SJSA1 (cell line): ENCODE data around the gene NYNRIN. TPM values are rescaled to one million over a fixed set of nuclear protein-coding genes. Genes with fewer than 3 reads are reported as not detected.

ENCODE experiments used
- DNase-seq, 2 experiments: peaks; one replicate each; pipeline ENCODE4 v3.0.0-alpha.2; 2015 to 2020; ENCODE audit warnings: low spot score in 2 of 2, low read depth in 1 of 2
- H3K27ac ChIP-seq: fragments of 250-450 bp; sonication (Bioruptor Pico); 2 replicates; pipeline ENCODE4 v1.5.1; 2020; ENCODE audit warnings: mild to moderate bottlenecking, moderate library complexity
- H3K27me3 ChIP-seq: fragments of 250-450 bp; sonication (Bioruptor Pico); replicated peaks from 2 replicates; pipeline ENCODE4 v1.5.1; 2020; ENCODE audit warnings: mild to moderate bottlenecking, moderate library complexity
- H3K36me3 ChIP-seq: fragments of 250-450 bp; sonication (Bioruptor Pico); 2 replicates; pipeline ENCODE4 v1.5.1; 2020; ENCODE audit warnings: mild to moderate bottlenecking
- H3K4me1 ChIP-seq: fragments of 250-450 bp; sonication (Bioruptor Pico); replicated peaks from 2 replicates; pipeline ENCODE4 v1.6.1; 2021; ENCODE audit warnings: mild to moderate bottlenecking
- H3K4me3 ChIP-seq: fragments of 250-450 bp; sonication (Bioruptor Pico); 2 replicates; pipeline ENCODE4 v1.5.1; 2020; ENCODE audit warnings: mild to moderate bottlenecking
- H3K9me3 ChIP-seq: fragments of 250-450 bp; sonication (Bioruptor Pico); replicated peaks from 2 replicates; pipeline ENCODE4 v1.5.1; 2020; ENCODE audit warnings: mild to moderate bottlenecking
- total RNA-seq: library from RNA; depleted of rRNA; stranded (reverse); fragments of >200 nt; shearing (Covaris generic); gene quantifications from 2 replicates; pipeline ENCODE4 v1.2.3, GENCODE V29; 2014

Gene NYNRIN
- total RNA-seq, 1 experiment from 2014 or later = 0.87 TPM

DNA sequence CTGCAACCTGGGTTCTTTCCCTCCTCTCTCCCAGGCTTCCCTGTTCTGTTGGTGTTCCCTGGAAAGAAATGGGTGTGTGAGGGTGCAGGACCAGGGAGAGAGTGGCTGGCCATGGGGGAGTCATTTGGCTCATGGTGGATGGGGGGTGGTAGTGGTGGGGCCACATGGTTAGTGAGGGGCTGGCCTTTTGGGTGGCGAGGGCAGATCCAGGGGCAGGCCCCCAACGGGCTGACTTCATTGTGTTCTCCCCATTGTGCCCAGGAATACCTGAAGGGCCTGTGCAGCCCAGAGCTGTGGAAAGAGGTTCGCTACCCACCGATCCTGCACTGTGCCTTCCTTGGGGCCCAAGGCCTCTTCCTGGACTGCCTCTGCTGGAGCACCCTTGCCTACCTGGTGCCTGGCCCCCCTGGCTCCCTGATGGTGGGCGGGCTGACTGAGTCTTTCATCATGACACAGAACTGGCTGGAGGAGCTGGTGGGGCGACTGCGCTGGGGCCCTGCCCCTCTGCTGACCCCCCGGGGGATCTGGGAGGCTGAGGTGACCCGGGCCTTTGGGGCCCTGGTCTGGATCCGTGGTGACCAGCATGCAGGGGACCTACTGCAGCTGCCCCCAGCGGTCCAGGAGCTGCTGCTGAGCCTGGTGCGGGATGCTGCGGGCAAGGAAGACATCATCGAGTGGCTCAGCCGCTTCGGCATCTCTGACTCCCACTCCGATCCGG, 9.0 kb downstream of the NYNRIN start:
- H3K36me3 ChIP-seq = no peaks in the 10 kb centered on the region
- H3K27me3 ChIP-seq = no peaks in the 10 kb centered on the region
- H3K4me1 ChIP-seq = peaks cover 7% of the 10 kb centered on the region
- no peak for DNase-seq
- H3K4me3 ChIP-seq = no peak overlapping the region
- no peak overlapping the region for H3K27ac ChIP-seq
- no peaks in the 10 kb centered on the region for H3K9me3 ChIP-seq

DNA sequence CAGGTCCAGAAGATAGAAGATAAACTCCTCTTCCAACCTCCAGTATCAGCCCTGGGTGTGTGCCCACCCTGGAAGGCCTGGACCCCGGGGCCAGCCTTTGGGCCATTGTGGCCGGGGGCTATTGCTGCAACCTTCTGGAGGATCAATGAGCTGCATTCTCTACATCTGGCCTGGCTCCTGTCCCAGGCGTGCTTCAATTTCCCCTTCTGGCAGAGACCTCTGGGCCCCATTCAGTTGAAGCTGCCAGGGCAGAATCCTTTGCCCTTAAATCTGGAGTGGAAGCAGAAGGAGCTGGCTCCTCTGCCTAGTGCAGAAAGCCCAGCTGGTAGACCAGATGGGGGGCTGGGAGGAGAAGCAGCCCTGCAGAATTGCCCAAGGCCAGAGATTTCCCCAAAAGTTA, 10.0 kb downstream of the NYNRIN start:
- DNase-seq = no peak
- no peaks in the 10 kb centered on the region for H3K4me1 ChIP-seq

GRCh38 chr14:24409192-24409591, 10.4 kb downstream of the NYNRIN start:
- H3K9me3 ChIP-seq = no peaks in the 10 kb centered on the region
- H3K36me3 ChIP-seq = no peaks in the 10 kb centered on the region
- H3K27me3 ChIP-seq = no peaks in the 10 kb centered on the region
- DNase-seq = no peak
- no peak overlapping the region for H3K4me3 ChIP-seq
- H3K4me1 ChIP-seq = no peaks in the 10 kb centered on the region
- H3K27ac ChIP-seq = no peak overlapping the region

More for the DNA sequence above, 10.0 kb downstream of the NYNRIN start:
- H3K9me3 ChIP-seq = no peaks in the 10 kb centered on the region
- H3K36me3 ChIP-seq = no peaks in the 10 kb centered on the region
- H3K27me3 ChIP-seq = no peaks in the 10 kb centered on the region
- H3K4me3 ChIP-seq = no peak overlapping the region
- H3K27ac ChIP-seq = no peak overlapping the region

DNA sequence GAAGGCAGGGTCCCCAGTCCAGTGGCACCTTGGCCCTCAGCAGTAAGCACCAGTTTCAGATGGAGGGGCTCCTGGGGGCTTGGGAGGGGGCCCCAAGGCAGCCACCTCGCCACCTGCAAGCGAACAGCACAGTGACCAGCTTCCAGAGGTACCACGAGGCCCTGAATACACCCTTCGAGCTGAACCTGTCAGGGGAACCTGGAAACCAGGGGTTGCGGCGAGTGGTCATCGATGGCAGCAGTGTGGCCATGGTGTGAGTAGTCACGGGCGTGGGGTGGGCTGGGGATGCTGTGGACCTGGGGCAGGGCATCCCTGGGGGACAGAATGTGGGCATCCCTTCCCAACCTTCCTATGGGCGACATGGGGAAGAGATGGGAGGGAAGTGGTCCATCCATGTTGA, 11.2 kb downstream of the NYNRIN start:
- Histone ChIP-seq H3K27ac (no peak overlapping the region), H3K4me3 (no peak overlapping the region), H3K27me3 (no peaks in the 10 kb centered on the region), H3K36me3 (no peaks in the 10 kb centered on the region), H3K4me1 (no peaks in the 10 kb centered on the region), H3K9me3 (no peaks in the 10 kb centered on the region)
- no peak for DNase-seq

GRCh38 chr14:24411443-24412389, 12.9 kb downstream of the NYNRIN start:
- Histone ChIP-seq H3K27ac (no peak overlapping the region), H3K4me3 (no peak overlapping the region), H3K4me1 (no peaks in the 10 kb centered on the region), H3K27me3 (no peaks in the 10 kb centered on the region), H3K9me3 (no peaks in the 10 kb centered on the region), H3K36me3 (no peaks in the 10 kb centered on the region)
- peak in 1 of 2 experiments; percentile 30 for DNase-seq

GRCh38 chr14:24414077-24414476, 15.3 kb downstream of the NYNRIN start:
- Histone ChIP-seq H3K4me3 (no peak overlapping the region), H3K9me3 (no peaks in the 10 kb centered on the region), H3K27me3 (no peaks in the 10 kb centered on the region), H3K36me3 (no peaks in the 10 kb centered on the region), H3K4me1 (no peaks in the 10 kb centered on the region), H3K27ac (no peak overlapping the region)
- DNase-seq = no peak

DNA sequence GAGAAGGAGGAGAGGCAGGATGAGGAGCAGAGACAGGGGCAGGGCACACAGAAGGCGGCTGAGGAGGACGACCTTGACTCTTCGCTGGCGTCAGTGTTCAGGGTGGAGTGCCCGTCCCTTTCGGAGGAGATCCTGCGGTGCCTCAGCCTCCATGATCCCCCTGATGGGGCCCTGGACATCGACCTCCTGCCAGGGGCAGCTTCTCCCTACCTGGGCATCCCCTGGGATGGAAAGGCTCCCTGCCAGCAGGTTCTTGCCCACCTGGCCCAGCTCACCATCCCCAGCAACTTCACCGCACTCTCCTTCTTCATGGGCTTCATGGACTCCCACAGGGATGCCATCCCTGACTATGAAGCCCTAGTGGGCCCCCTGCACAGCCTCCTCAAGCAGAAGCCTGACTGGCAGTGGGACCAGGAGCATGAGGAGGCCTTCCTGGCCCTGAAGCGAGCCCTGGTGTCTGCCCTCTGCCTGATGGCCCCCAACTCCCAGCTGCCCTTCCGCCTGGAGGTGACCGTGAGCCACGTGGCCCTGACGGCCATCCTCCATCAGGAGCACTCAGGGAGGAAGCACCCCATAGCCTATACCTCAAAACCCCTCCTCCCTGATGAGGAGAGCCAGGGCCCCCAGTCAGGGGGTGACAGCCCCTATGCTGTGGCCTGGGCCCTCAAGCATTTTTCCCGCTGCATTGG, 16.1 kb downstream of the NYNRIN start:
- no peak for DNase-seq
- no peaks in the 10 kb centered on the region for H3K27me3 ChIP-seq
- H3K36me3 ChIP-seq = no peaks in the 10 kb centered on the region
- no peak overlapping the region for H3K27ac ChIP-seq
- no peaks in the 10 kb centered on the region for H3K4me1 ChIP-seq
- no peaks in the 10 kb centered on the region for H3K9me3 ChIP-seq
- no peak overlapping the region for H3K4me3 ChIP-seq

DNA sequence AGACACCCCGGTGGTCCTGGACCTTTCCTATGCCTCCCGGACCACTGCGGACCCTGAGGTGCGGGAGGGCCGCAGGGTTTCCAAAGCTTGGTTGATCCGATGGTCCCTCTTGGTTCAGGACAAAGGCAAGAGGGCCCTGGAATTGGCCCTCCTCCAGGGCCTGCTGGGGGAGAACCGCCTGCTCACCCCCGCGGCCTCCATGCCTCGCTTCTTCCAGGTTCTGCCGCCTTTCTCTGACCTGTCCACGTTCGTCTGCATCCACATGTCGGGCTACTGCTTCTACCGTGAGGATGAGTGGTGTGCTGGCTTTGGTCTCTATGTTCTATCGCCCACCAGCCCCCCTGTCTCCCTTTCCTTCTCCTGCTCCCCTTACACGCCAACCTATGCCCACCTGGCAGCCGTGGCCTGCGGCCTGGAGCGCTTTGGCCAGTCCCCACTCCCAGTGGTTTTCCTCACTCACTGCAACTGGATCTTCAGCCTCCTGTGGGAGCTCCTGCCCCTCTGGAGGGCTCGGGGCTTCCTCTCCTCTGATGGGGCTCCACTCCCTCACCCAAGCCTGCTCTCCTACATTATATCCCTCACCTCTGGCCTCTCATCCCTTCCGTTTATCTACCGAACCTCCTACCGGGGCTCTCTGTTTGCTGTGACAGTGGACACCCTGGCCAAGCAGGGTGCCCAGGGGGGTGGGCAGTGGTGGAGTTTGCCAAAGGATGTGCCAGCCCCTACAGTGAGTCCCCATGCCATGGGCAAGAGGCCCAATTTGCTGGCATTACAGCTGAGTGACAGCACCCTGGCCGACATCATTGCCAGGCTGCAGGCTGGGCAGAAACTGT, 16.8 kb downstream of the NYNRIN start:
- H3K9me3 ChIP-seq = no peaks in the 10 kb centered on the region
- H3K27me3 ChIP-seq = no peaks in the 10 kb centered on the region
- no peak overlapping the region for H3K27ac ChIP-seq
- no peak for DNase-seq
- no peaks in the 10 kb centered on the region for H3K36me3 ChIP-seq
- H3K4me1 ChIP-seq = no peaks in the 10 kb centered on the region
- no peak overlapping the region for H3K4me3 ChIP-seq

GRCh38 chr14:24416254-24416931, 17.6 kb downstream of the NYNRIN start:
- H3K27ac ChIP-seq = no peak overlapping the region
- no peaks in the 10 kb centered on the region for H3K27me3 ChIP-seq
- H3K36me3 ChIP-seq = no peaks in the 10 kb centered on the region
- no peak for DNase-seq
- no peaks in the 10 kb centered on the region for H3K9me3 ChIP-seq
- no peak overlapping the region for H3K4me3 ChIP-seq
- H3K4me1 ChIP-seq = no peaks in the 10 kb centered on the region

DNA sequence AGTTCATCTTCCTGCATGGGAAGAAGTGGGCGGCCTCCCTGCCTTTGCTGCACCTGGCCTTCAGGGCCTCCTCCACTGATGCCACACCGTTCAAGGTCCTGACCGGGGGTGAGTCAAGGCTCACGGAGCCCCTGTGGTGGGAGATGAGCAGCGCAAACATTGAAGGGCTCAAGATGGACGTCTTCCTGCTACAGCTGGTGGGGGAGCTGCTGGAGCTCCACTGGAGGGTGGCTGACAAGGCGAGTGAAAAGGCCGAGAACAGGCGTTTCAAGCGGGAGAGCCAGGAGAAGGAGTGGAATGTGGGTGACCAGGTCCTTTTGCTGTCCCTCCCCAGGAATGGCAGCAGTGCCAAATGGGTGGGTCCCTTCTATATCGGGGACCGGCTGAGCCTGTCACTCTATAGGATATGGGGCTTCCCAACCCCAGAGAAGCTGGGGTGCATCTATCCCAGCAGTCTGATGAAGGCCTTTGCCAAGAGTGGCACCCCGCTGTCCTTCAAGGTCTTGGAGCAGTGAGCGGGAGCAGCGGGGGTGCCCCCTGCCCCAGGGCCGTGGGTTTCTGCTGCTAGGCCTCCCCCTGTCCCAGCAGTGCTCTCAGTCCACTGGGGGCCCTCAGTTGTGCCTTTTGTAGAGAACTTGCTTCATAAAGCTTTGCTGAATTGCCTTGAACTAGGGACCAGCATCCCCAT, 18.3 kb downstream of the NYNRIN start:
- Histone ChIP-seq H3K9me3 (no peaks in the 10 kb centered on the region), H3K27ac (no peak overlapping the region), H3K27me3 (no peaks in the 10 kb centered on the region), H3K4me1 (no peaks in the 10 kb centered on the region), H3K4me3 (no peak overlapping the region), H3K36me3 (no peaks in the 10 kb centered on the region)
- no peak for DNase-seq

GRCh38 chr14:24417832-24418491, 19.2 kb downstream of the NYNRIN start:
- Histone ChIP-seq H3K4me3 (no peak overlapping the region), H3K36me3 (no peaks in the 10 kb centered on the region), H3K27me3 (no peaks in the 10 kb centered on the region), H3K27ac (no peak overlapping the region), H3K4me1 (no peaks in the 10 kb centered on the region), H3K9me3 (no peaks in the 10 kb centered on the region)
- no peak for DNase-seq

DNA sequence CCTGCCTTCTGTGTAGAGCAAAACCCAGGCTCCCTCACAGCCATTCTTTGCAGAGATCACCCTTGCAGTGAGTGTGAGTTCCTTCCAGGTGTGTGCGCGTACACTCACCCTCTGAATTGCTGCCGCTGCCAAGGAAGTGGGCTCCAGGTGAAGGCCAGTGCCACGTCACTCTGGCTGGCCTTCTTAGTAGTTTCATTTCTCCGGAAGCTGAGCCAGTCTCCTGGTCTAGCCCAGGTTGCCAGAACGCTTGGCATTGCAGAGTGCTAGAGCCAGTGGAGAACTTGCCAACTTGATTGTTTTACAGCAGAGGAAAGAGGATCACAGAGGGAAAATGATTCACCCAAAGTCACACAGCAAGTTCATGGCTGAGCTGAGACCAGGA, 19.7 kb downstream of the NYNRIN start:
- DNase-seq = no peak
- Histone ChIP-seq H3K4me3 (no peak overlapping the region), H3K27ac (no peak overlapping the region), H3K9me3 (no peaks in the 10 kb centered on the region), H3K4me1 (no peaks in the 10 kb centered on the region), H3K36me3 (no peaks in the 10 kb centered on the region), H3K27me3 (no peaks in the 10 kb centered on the region)
